ENCODE measurements around the gene SDK1. TPM values are rescaled to one million over a fixed set of nuclear protein-coding genes. Genes with fewer than 3 reads are reported as not detected.

The SDK1 gene
- total RNA-seq, 4 donors from 2014 or later, result 2.0 to 9.3 (median 3.8) TPM

DNA sequence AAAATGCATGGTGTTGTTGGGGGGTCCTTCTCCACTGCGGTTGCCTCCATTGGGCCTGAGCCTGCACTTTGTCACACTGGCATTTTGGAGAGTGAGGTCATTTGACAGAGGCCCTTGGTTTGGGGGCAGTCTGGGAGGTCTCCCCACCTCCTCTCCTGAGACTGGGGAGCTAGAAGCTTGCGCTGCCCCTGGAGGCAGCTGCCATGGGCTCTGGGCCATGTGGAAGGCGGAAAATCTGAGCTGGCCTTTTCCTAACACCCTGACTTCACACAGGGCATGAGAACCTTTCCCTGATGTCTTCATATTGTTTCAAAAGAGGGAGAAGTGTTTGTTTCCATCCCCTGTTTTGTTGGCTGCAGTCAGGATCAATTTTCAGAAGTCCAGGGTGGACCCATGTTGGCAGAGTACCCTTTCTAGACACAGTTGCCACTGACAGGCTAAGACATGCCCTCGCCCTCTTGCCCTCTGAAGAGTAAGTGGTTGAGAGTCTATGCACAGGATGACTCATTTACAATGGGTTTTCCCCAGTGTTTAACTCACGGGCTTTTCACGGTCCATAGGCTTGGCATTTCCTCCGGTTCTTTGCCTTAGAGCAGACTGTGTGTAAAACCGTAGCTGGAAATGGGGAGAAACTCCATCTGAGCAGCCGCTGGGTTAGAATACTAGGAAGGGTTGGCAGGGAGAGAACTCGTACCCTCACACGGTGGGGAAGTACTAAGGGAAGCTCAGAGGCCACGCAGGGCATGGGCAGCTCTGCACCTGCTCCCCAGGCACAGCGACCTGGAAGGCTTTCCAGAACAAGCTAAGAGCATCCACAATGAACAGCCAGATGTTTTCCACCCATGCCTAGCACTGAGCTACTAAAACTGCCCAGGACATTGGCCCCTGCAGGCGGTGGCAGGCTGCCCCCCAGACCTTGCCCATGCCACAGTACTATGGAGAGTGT is 655.0 kb downstream of the SDK1 start:
- no peak overlapping the region for H3K4me3 ChIP-seq
- WGBS, 2 donors, result 33 to 73% methylated on average over 12 to 13 of the region's 14 CpGs
- H3K36me3 ChIP-seq, result peaks cover 0 to 6% (median 0%) of the 10 kb centered on the region in 3 donors
- H3K9me3 ChIP-seq, result no peaks in the 10 kb centered on the region
- H3K27me3 ChIP-seq, result peaks cover 0 to 34% (median 0%) of the 10 kb centered on the region in 4 donors
- H3K4me1 ChIP-seq, result peaks cover 14 to 43% (median 27%) of the 10 kb centered on the region in 3 donors
- peak overlapping the region in 3 of 4 donors; percentile 22 to 34 (median 33) for H3K27ac ChIP-seq
- no peak for TF ChIP-seq POLR2A (IDR thresholded peaks at IDR 0.05)
- TF ChIP-seq, protein P1, sequence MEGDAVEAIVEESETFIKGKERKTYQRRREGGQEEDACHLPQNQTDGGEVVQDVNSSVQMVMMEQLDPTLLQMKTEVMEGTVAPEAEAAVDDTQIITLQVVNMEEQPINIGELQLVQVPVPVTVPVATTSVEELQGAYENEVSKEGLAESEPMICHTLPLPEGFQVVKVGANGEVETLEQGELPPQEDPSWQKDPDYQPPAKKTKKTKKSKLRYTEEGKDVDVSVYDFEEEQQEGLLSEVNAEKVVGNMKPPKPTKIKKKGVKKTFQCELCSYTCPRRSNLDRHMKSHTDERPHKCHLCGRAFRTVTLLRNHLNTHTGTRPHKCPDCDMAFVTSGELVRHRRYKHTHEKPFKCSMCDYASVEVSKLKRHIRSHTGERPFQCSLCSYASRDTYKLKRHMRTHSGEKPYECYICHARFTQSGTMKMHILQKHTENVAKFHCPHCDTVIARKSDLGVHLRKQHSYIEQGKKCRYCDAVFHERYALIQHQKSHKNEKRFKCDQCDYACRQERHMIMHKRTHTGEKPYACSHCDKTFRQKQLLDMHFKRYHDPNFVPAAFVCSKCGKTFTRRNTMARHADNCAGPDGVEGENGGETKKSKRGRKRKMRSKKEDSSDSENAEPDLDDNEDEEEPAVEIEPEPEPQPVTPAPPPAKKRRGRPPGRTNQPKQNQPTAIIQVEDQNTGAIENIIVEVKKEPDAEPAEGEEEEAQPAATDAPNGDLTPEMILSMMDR (IDR thresholded peaks at IDR 0.05), result no peak
- DNase-seq, result no peak
- intact Hi-C loops (cut with DNase I), result no loop called here

DNA sequence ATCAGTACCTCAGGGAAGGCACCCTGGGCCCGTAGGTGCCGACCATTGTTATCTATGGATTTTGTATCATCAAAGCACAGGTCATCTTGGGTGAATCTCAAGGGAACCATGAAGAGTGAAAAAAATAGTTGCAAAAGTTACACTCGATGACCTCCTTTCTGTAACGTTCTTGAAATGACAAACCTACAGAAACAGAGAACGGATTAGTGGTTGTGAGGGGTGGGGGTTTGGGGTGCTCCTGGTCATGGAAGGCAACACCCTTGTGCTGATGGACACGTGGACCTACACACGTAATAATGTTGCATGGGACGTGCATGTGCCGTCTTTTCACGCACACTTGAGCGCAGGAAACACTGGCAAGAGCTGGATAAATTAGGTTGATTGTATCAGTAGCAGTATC is 655.9 kb downstream of the SDK1 start:
- TF ChIP-seq, protein P1 (IDR thresholded peaks at IDR 0.05), result no peak
- no peak for TF ChIP-seq POLR2A (IDR thresholded peaks at IDR 0.05)
- no peak overlapping the region for H3K4me3 ChIP-seq
- H3K4me1 ChIP-seq, result peaks cover 14 to 43% (median 27%) of the 10 kb centered on the region in 3 donors
- no peaks in the 10 kb centered on the region for H3K9me3 ChIP-seq
- H3K36me3 ChIP-seq, result no peaks in the 10 kb centered on the region
- 74 to 85% methylated on average over 9 to 11 of the region's 11 CpGs for WGBS, 2 donors
- no peak for DNase-seq
- intact Hi-C loops (cut with DNase I), result no loop called here
- H3K27me3 ChIP-seq, result peaks cover 0 to 34% (median 0%) of the 10 kb centered on the region in 4 donors
- H3K27ac ChIP-seq, result no peak overlapping the region

DNA sequence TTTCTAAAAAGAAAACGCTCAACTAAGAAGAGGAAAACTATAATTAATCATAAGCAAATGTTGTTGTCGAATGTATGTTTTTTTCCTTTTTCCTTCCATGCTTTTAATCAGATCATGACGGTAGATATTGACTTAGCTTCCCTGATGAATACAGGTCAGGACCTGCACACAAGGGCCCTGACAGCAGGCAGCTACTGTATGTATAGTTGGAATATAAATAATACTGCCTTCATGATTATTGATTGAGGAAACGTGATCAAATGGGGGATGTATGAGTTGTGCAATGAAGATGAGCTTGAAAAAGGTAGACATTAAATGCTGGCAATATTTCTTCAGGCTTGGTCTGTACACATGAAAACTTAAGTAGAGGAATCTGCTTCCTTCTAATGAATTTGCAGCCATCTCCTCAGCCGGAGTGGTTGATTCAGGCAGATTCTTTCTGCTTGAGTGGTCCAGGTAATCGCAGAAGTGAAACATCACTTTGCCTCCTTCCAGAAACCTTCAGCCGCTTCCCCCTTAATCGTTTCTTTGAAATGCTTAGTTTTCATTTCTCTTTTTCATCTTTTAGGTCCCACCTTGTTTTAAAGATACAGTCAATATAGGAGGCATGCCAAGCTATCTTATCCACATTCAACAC is 656.5 kb downstream of the SDK1 start:
- no peak for DNase-seq
- TF ChIP-seq POLR2A (IDR thresholded peaks at IDR 0.05), result no peak
- TF ChIP-seq, protein P1 (IDR thresholded peaks at IDR 0.05), result no peak
- Histone ChIP-seq H3K9me3 (no peaks in the 10 kb centered on the region), H3K4me3 (peak overlapping the region in 1 of 4 donors; percentile 35), H3K36me3 (no peaks in the 10 kb centered on the region), H3K4me1 (peaks cover 14 to 43% (median 27%) of the 10 kb centered on the region in 3 donors), H3K27me3 (peaks cover 0 to 34% (median 0%) of the 10 kb centered on the region in 4 donors), H3K27ac (no peak overlapping the region)
- 40 to 46% methylated on average over 8 of the region's 8 CpGs for WGBS, 2 donors
- intact Hi-C loops (cut with DNase I), result no loop called here

DNA sequence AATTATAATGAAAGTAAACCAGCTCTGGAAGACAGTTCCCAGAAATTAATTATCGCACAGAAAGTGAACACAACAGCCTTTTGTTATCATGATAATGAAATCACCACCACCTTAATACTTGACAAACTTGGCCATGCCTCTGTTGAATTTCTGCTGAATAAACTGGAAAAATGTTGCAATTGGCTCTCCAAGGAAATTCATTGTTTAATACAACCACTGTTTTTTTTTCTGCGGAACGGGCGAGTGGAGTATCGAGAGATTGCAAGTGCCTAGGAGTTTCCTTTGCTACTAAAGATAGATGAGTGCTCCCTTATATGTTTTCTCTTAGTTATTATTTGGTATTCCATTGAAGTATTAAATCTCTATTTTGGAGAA is 657.0 kb downstream of the SDK1 start:
- peaks cover 14 to 43% (median 27%) of the 10 kb centered on the region in 3 donors for H3K4me1 ChIP-seq
- no peak for TF ChIP-seq POLR2A (IDR thresholded peaks at IDR 0.05)
- TF ChIP-seq, protein P1 (IDR thresholded peaks at IDR 0.05), result no peak
- H3K36me3 ChIP-seq, result no peaks in the 10 kb centered on the region
- no peak for DNase-seq
- H3K9me3 ChIP-seq, result no peaks in the 10 kb centered on the region
- peak overlapping the region in 1 of 4 donors; percentile 35 for H3K4me3 ChIP-seq
- peaks cover 0 to 34% (median 0%) of the 10 kb centered on the region in 4 donors for H3K27me3 ChIP-seq
- WGBS, 2 donors, result 31 to 45% methylated on average over 5 of the region's 5 CpGs
- no peak overlapping the region for H3K27ac ChIP-seq
- intact Hi-C loops (cut with DNase I), result no loop called here

DNA sequence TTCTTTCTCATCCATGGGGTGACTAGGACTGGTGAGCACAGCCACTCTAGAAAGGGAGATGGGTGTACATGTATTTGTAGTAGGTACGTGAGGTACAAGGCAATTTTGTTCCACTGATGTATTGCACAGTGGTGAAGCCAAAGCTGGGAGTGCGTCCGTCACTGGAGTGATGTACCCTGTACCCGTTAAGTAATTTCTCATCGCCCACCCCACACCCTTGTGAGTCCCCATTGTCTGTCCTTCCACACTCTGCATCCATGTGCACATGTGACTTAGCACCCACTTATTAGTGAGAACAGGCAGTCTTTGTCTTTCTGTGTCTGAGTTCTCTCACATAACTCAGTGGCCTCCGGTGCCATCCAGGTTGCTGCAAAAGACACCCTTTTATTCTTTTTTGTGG is 658.3 kb downstream of the SDK1 start:
- intact Hi-C loops (cut with DNase I), result no loop called here

More for the DNA sequence above, 658.3 kb downstream of the SDK1 start:
- TF ChIP-seq, protein P1 (IDR thresholded peaks at IDR 0.05), result no peak
- no peak for TF ChIP-seq POLR2A (IDR thresholded peaks at IDR 0.05)
- no peaks in the 10 kb centered on the region for H3K9me3 ChIP-seq
- peaks cover 14 to 39% (median 27%) of the 10 kb centered on the region in 3 donors for H3K4me1 ChIP-seq
- H3K4me3 ChIP-seq, result no peak overlapping the region
- DNase-seq, result no peak
- H3K27ac ChIP-seq, result no peak overlapping the region
- H3K27me3 ChIP-seq, result peaks cover 0 to 34% (median 0%) of the 10 kb centered on the region in 4 donors
- H3K36me3 ChIP-seq, result no peaks in the 10 kb centered on the region
- WGBS, 2 donors, result 93 to 95% methylated on average over 6 of the region's 6 CpGs
